ENCODE results near the gene SLC12A6.

GRCh38 chr15:34331809-34332208, 5.8 kb downstream of the SLC12A6 start:
- TF ChIP-seq CTCF (IDR thresholded peaks at IDR 0.05) (no peak), POLR2A (IDR thresholded peaks at IDR 0.05) (no peak)

All from right lobe of liver (tissue), 4 donors.